OCI-LY7 (cell line): ENCODE results near the gene DMD. TPM values are rescaled to one million over a fixed set of nuclear protein-coding genes. Genes with fewer than 3 reads are reported as not detected.

ENCODE experiments used
- BruUV-seq: library from RNA; stranded (reverse); fragments of 400-500 nt; replicated peaks from 2 replicates; lab custom pipeline; 2021; lab: Mats Ljungman, UMichigan
- CTCF ChIA-PET: fragments of 300-600 bp; sonication (Branson Sonifier 250); formaldehyde crosslinking; loops from one replicate; lab custom pipeline; 2022; ENCODE audit warnings: antibody characterized with exemption; ENCODE audit not compliant: unreplicated experiment; lab: Charles Lee
- POLR2A ChIA-PET: fragments of 300-600 bp; sonication (Branson Sonifier 250); formaldehyde crosslinking; loops from one replicate; lab custom pipeline; 2022; ENCODE audit warnings: antibody characterized with exemption; lab: Charles Lee
- DNase-seq: peaks from one replicate; pipeline ENCODE4 v3.0.0-alpha.2; 2015; ENCODE audit warnings: low spot score
- H2AFZ ChIP-seq: fragments of 200-600 bp; sonication (generic), shearing (Covaris generic); 2 replicates; pipeline ENCODE4 v1.6.1; 2014; ENCODE audit warnings: mild to moderate bottlenecking, antibody characterized with exemption, low read length, moderate library complexity
- H3K27ac ChIP-seq: fragments of 200-600 bp; sonication (generic); 2 replicates; pipeline ENCODE4 v1.5.1; 2014; ENCODE audit warnings: mixed run types, low read depth, mild to moderate bottlenecking, moderate library complexity, low read length, inconsistent platforms; ENCODE audit not compliant: poor library complexity, severe bottlenecking
- H3K36me3 ChIP-seq: fragments of 200-600 bp; sonication (generic); 2 replicates; pipeline ENCODE4 v1.6.1; 2014; ENCODE audit warnings: mild to moderate bottlenecking, antibody characterized with exemption, low read length, moderate library complexity, mixed read lengths; ENCODE audit not compliant: insufficient read depth
- H3K4me1 ChIP-seq: fragments of 200-600 bp; sonication (generic); 2 replicates; pipeline ENCODE4 v1.5.1; 2014; ENCODE audit warnings: mild to moderate bottlenecking, low read length; ENCODE audit not compliant: insufficient read depth, poor library complexity, severe bottlenecking
- H3K4me2 ChIP-seq: fragments of 200-600 bp; sonication (generic); 2 replicates; pipeline ENCODE4 v1.6.1; 2014; ENCODE audit warnings: mild to moderate bottlenecking, low read length
- H3K4me3 ChIP-seq: fragments of 200-600 bp; sonication (generic); 2 replicates; pipeline ENCODE4 v1.5.1; 2014; ENCODE audit warnings: mild to moderate bottlenecking, low read depth, low read length; ENCODE audit not compliant: poor library complexity, severe bottlenecking
- H3K79me2 ChIP-seq: fragments of 200-600 bp; sonication (generic); 2 replicates; pipeline ENCODE4 v1.6.1; 2016; ENCODE audit warnings: low read depth, mild to moderate bottlenecking, low read length, moderate library complexity, mixed read lengths; ENCODE audit not compliant: insufficient read depth
- H3K9me2 ChIP-seq: fragments of 200-600 bp; sonication (generic); 2 replicates; pipeline ENCODE4 v1.6.1; 2016; ENCODE audit warnings: mild to moderate bottlenecking, low read length, mixed read lengths; ENCODE audit not compliant: insufficient read depth
- H3K9me3 ChIP-seq: fragments of 200-600 bp; sonication (generic); 2 replicates; pipeline ENCODE4 v1.6.1; 2014; ENCODE audit warnings: mild to moderate bottlenecking, mixed run types, low read length, mixed read lengths
- H4K20me1 ChIP-seq: fragments of 200-600 bp; sonication (generic); 2 replicates; pipeline ENCODE4 v1.6.1; 2014; ENCODE audit warnings: mild to moderate bottlenecking, antibody characterized with exemption, low read length, moderate library complexity, mixed read lengths; ENCODE audit not compliant: insufficient read depth
- CTCF ChIP-seq: fragments of 200-600 bp; sonication (generic); conservative IDR thresholded peaks from 2 replicates; pipeline ENCODE4 v1.5.1; 2014; ENCODE audit warnings: mild to moderate bottlenecking, antibody characterized with exemption, low read length, moderate library complexity, mixed read lengths
- EZH2phosphoT487 ChIP-seq: fragments of 200-600 bp; sonication (generic); IDR thresholded peaks from 2 replicates; pipeline ENCODE4 v1.6.1; 2018; ENCODE audit warnings: low read depth, borderline replicate concordance, mild to moderate bottlenecking, mixed run types, antibody characterized with exemption, low read length, moderate library complexity, mixed read lengths
- intact Hi-C: fragments of 100-400 bp; cut with micrococcal nuclease; formaldehyde crosslinking; loops from one replicate; pipeline ENCODE4 v1.10.0; 2022; ENCODE audit not compliant: unreplicated experiment
- total RNA-seq, 2 experiments: library from RNA; depleted of rRNA in 1 of 2; stranded (reverse); fragments of >200 nt in 1 of 2; shearing (Covaris generic) in 1 of 2; gene quantifications; 2 replicates each; pipeline ENCODE4 v1.2.3, GENCODE V29; 2014 to 2022

Gene DMD
- total RNA-seq, 2 experiments from 2014 or later = 20.5 to 61.4 TPM

- Histone ChIP-seq H3K4me3 (no peak overlapping the region), H3K36me3 (no peaks in the 10 kb centered on the region), H3K79me2 (no peaks in the 10 kb centered on the region), H3K9me2 (no peaks in the 10 kb centered on the region), H3K4me2 (no peak overlapping the region), H4K20me1 (no peaks in the 10 kb centered on the region), H2AFZ (no peak overlapping the region), H3K4me1 (no peaks in the 10 kb centered on the region), H3K27ac (no peak overlapping the region), H3K9me3 (no peaks in the 10 kb centered on the region)
- no peak for TF ChIP-seq EZH2phosphoT487
- no peak for TF ChIP-seq CTCF
- no peak for DNase-seq
- POLR2A ChIA-PET = no interaction called here
- CTCF ChIA-PET = no interaction called here
- BruUV-seq = no TSS peak
- intact Hi-C loops = no loop called here
Measured at GRCh38 chrX:31516527-31516926, 1694.8 kb downstream of the DMD start.

DNA sequence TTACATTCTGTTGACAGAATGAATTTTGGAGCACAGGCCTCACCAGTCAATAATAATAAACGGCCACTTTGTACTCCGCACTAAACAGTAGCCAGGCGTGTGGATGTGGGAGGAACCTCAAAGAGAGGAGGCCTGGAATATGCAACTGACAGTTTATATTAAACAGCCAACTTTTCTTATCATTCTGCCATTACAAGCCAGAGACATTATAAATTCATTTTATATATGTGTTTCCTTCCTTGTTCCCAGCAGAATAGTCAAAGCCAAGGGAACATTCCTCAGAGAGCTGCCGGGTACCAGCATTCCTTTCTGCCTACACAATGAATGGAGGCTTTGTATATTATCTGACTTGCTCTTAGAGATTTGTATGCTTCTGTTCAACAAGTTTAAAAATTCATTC lies 1703.0 kb downstream of the DMD start:
- Histone ChIP-seq H3K4me2 (no peak overlapping the region), H3K9me2 (no peaks in the 10 kb centered on the region), H3K27ac (no peak overlapping the region), H3K79me2 (no peaks in the 10 kb centered on the region), H2AFZ (no peak overlapping the region), H4K20me1 (no peaks in the 10 kb centered on the region), H3K4me3 (no peak overlapping the region), H3K9me3 (no peaks in the 10 kb centered on the region), H3K4me1 (no peaks in the 10 kb centered on the region), H3K36me3 (no peaks in the 10 kb centered on the region)
- intact Hi-C loops = no loop called here
- ChIA-PET CTCF (no interaction called here), POLR2A (no interaction called here)
- no peak for TF ChIP-seq EZH2phosphoT487
- TF ChIP-seq CTCF = no peak
- DNase-seq = no peak
- BruUV-seq = no TSS peak

DNA sequence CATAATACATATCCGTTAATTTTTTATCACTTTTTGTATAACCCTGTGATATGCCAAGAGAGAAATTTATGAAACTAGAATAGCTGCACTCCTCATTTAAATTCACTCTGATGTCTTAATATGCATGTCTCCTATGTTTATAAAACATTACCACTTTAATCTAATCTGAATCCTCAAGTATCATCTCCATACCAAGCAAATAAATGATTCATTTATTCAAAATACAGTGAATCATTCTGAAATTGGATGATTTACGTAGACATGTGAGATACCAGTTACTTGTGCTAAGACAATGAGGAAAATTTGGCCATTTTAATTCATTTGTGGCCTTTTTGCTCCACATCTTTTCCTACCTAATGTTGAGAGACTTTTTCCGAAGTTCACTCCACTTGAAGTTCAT lies 1704.4 kb downstream of the DMD start:
- Histone ChIP-seq H3K4me1 (no peaks in the 10 kb centered on the region), H3K9me2 (no peaks in the 10 kb centered on the region), H3K36me3 (no peaks in the 10 kb centered on the region), H3K9me3 (no peaks in the 10 kb centered on the region), H3K4me3 (no peak overlapping the region), H3K4me2 (no peak overlapping the region), H2AFZ (no peak overlapping the region), H3K79me2 (no peaks in the 10 kb centered on the region), H3K27ac (no peak overlapping the region), H4K20me1 (no peaks in the 10 kb centered on the region)
- ChIA-PET CTCF (no interaction called here), POLR2A (no interaction called here)
- intact Hi-C loops = no loop called here
- no TSS peak for BruUV-seq
- DNase-seq = no peak
- no peak for TF ChIP-seq EZH2phosphoT487
- TF ChIP-seq CTCF = no peak
